ENCODE data around the gene DUSP7.
A peak's percentile ranks its signal among the peaks of the same experiment; 100 is the strongest.

The DUSP7 gene

GRCh38 chr3:52070724-52071621 is 14.6 kb upstream of the DUSP7 start:
- TF ChIP-seq POLR2AphosphoS5 (IDR thresholded peaks at IDR 0.05; ENCODE audit: low read depth, low read length) = no peak
- TF ChIP-seq SIN3A (IDR thresholded peaks at IDR 0.05; ENCODE audit: borderline replicate concordance, insufficient read depth, low read length) = no peak
- no peak for TF ChIP-seq FOXP2 (optimal IDR thresholded peaks at IDR 0.05; ENCODE audit: borderline replicate concordance, extremely low read depth, extremely low read length, insufficient read depth)

DNA sequence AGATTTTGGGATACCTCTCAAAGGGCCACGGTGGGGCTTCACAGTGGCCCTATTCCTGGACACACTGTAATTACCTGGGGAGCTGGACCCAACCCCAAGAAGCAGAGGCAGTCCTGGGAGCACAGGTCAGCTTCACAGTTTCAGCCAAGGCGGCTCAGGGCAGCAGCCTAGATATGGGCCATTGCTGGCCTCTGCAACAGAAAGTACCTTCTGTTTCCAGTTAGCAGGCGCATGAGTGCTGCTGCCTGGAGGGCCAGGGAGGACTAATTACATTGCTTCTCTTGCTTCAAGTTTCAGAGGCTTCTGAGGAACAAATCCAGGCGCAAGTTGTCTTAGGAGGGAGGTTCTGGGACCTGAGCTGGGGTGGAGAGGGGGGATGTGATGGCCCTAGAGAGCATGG is 13.5 kb upstream of the DUSP7 start:
- no peak for TF ChIP-seq TAF1 (IDR thresholded peaks at IDR 0.05; ENCODE audit: borderline replicate concordance, insufficient read depth, low read length)
- TF ChIP-seq POLR2AphosphoS5 (IDR thresholded peaks at IDR 0.05; ENCODE audit: low read depth, low read length) = no peak
- no peak for TF ChIP-seq SIN3A (IDR thresholded peaks at IDR 0.05; ENCODE audit: borderline replicate concordance, insufficient read depth, low read length)
- no peak for TF ChIP-seq REST (IDR thresholded peaks at IDR 0.05; ENCODE audit: insufficient read depth in 1 of 2, low read depth in 2 of 2, low read length in 2 of 2)
- no peak for TF ChIP-seq FOXP2 (optimal IDR thresholded peaks at IDR 0.05; ENCODE audit: borderline replicate concordance, extremely low read depth, extremely low read length, insufficient read depth)

DNA sequence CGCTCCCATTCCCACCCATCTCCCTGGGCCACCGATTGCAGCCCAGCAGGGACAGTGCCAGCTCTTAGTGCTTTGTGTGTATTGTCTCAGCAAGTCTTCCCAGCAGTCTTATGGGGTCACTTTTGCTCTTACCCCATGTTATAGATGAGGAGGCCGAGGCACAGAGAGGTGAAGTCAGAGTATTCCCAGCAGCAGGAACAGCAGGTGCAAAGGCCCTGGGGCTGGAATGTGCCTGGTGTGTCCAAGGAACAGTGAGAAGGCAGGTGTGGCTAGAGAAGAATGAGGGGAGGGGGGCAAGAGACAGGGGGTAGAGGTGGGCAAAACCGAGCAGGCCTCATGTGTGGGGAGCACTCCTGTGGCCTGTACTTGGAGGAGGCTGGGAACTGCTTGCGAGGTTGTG is 12.8 kb upstream of the DUSP7 start:
- TF ChIP-seq TAF1 (IDR thresholded peaks at IDR 0.05; ENCODE audit: borderline replicate concordance, insufficient read depth, low read length) (no peak), FOXP2 (optimal IDR thresholded peaks at IDR 0.05; ENCODE audit: borderline replicate concordance, extremely low read depth, extremely low read length, insufficient read depth) (no peak), POLR2AphosphoS5 (IDR thresholded peaks at IDR 0.05; ENCODE audit: low read depth, low read length) (no peak), REST (IDR thresholded peaks at IDR 0.05; ENCODE audit: insufficient read depth in 1 of 2, low read depth in 2 of 2, low read length in 2 of 2) (no peak), SIN3A (IDR thresholded peaks at IDR 0.05; ENCODE audit: borderline replicate concordance, insufficient read depth, low read length) (no peak)

DNA sequence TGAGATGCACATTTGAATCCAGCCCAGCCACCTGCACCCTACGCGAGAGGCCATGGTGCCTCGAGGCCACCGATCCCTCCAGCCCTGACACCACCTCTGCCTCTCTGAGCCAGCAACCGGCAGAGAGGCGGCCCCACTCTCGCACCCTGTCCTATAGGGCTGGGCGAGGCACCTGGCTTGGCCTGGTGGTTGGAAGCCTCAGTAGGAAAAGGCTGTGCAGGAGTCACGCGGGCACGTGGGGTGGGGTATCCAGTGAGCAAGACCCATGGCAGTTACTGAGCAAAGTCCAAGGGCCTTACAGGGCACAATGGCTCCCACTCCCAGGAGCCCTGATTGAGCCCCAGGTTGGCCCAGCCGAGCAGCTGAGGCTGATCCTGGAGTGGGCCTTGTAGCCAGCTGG is 12.4 kb upstream of the DUSP7 start:
- TF ChIP-seq TAF1 (IDR thresholded peaks at IDR 0.05; ENCODE audit: borderline replicate concordance, insufficient read depth, low read length) (no peak), SIN3A (IDR thresholded peaks at IDR 0.05; ENCODE audit: borderline replicate concordance, insufficient read depth, low read length) (no peak), FOXP2 (optimal IDR thresholded peaks at IDR 0.05; ENCODE audit: borderline replicate concordance, extremely low read depth, extremely low read length, insufficient read depth) (no peak), REST (IDR thresholded peaks at IDR 0.05; ENCODE audit: insufficient read depth in 1 of 2, low read depth in 2 of 2, low read length in 2 of 2) (no peak), POLR2AphosphoS5 (IDR thresholded peaks at IDR 0.05; ENCODE audit: low read depth, low read length) (no peak)

DNA sequence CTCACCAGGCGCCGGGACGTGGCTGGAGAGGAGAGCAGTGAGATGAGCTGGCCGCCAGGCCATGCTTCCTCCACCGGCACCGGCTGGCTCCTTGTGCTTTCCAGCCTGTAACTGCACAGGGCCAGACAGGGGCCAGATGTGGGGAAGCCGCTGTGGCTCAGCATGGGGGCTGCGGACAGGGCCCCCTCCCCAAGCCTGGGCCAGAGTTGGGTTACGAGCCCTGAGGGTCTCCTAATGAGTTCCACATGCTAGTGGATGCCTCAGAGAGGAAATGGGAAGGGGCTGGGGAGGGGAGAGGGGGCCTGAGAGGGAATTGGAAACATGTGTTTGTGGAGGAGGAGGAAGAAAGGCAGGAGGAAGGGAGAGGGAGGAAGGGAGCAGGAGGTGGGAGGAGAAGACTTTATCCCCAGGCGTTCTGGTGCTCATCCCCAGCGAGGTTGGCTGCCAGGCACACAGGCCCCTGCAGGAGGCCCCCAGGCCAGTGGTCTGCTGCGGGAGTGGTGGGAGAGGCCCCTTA is 11.7 kb upstream of the DUSP7 start:
- TF ChIP-seq TAF1 (IDR thresholded peaks at IDR 0.05; ENCODE audit: borderline replicate concordance, insufficient read depth, low read length) = no peak
- peak; percentile 38; the same call in 1 of the 2 replicates for TF ChIP-seq POLR2AphosphoS5 (IDR thresholded peaks at IDR 0.05; ENCODE audit: low read depth, low read length)
- TF ChIP-seq SIN3A (IDR thresholded peaks at IDR 0.05; ENCODE audit: borderline replicate concordance, insufficient read depth, low read length) = 0 out of 2 replicates have a peak, but pooled peaks have one; percentile 62
- no peak for TF ChIP-seq FOXP2 (optimal IDR thresholded peaks at IDR 0.05; ENCODE audit: borderline replicate concordance, extremely low read depth, extremely low read length, insufficient read depth)
- 0 out of 4 replicates have a peak, but pooled peaks of 1 of the 2 experiments have one; percentile 33 for TF ChIP-seq REST (IDR thresholded peaks at IDR 0.05; ENCODE audit: insufficient read depth in 1 of 2, low read depth in 2 of 2, low read length in 2 of 2)
